NCI-H2029 treated with DMSO at 0.1 percent for 48 hours (cell line): Measurements from ENCODE around the gene P2RX3.
"Not testable (repeated sequence)": the region's sequence is repeated elsewhere in the genome, so short reads cannot be mapped to it uniquely, and the experiment has no call there.

Experiments
- DNase-seq: peaks from one replicate; lab custom pipeline; 2025; lab: John Stamatoyannopoulos, UW

P2RX3 gene

GRCh38 chr11:57324886-57325734, 13.0 kb upstream of the P2RX3 start, which contains the start of gene TNKS1BP1:
TNKS1BP1 (minus strand) TSS chr11:57324952; CDS start chr11:57321885, 3,067 bp downstream.
- DNase-seq = peak; percentile 88

GRCh38 chr11:57325735-57326048, 12.5 kb upstream of the P2RX3 start:
- no peak for DNase-seq

GRCh38 chr11:57327721-57328120, 10.4 kb upstream of the P2RX3 start:
- DNase-seq = no peak

GRCh38 chr11:57330029-57330428, 8.1 kb upstream of the P2RX3 start:
- no peak for DNase-seq

- no peak for DNase-seq
Measured at GRCh38 chr11:57331720-57332119, 6.4 kb upstream of the P2RX3 start.

GRCh38 chr11:57332694-57333440, 5.3 kb upstream of the P2RX3 start:
- DNase-seq = no peak

GRCh38 chr11:57335023-57335342, 3.2 kb upstream of the P2RX3 start:
- no peak for DNase-seq

GRCh38 chr11:57335343-57336110, 2.6 kb upstream of the P2RX3 start, which contains the start of gene SSRP1:
SSRP1 (minus strand) TSS chr11:57335892; CDS start chr11:57335121, 771 bp downstream.
- DNase-seq = peak; percentile 32

GRCh38 chr11:57336111-57336666, 2.0 kb upstream of the P2RX3 start:
- DNase-seq = no peak

GRCh38 chr11:57336856-57337255, 1.3 kb upstream of the P2RX3 start:
- not testable (repeated sequence) for DNase-seq

- no peak for DNase-seq
Measured at GRCh38 chr11:57339328-57339727, 1.2 kb downstream of the P2RX3 start.

- DNase-seq = no peak
Measured at GRCh38 chr11:57340039-57340615, 2.0 kb downstream of the P2RX3 start.

- no peak for DNase-seq
Measured at GRCh38 chr11:57341250-57341808, 3.2 kb downstream of the P2RX3 start.

- no peak for DNase-seq
Measured at GRCh38 chr11:57342702-57343101, 4.5 kb downstream of the P2RX3 start.

- no peak for DNase-seq
Measured at GRCh38 chr11:57343825-57344224, 5.7 kb downstream of the P2RX3 start.

GRCh38 chr11:57344826-57345225, 6.7 kb downstream of the P2RX3 start:
- DNase-seq = no peak

- DNase-seq = peak; percentile 90
Measured at GRCh38 chr11:57345555-57346211, 7.5 kb downstream of the P2RX3 start.

GRCh38 chr11:57347336-57347735, 9.2 kb downstream of the P2RX3 start:
- no peak for DNase-seq

GRCh38 chr11:57348052-57348451, 9.9 kb downstream of the P2RX3 start:
- DNase-seq = no peak

- no peak for DNase-seq
Measured at GRCh38 chr11:57348636-57349313, 10.6 kb downstream of the P2RX3 start.
